ENCODE results near the gene KIAA1210. TPM values are rescaled to one million over a fixed set of nuclear protein-coding genes. Genes with fewer than 3 reads are reported as not detected.
"Not testable (repeated sequence)": the region's sequence is repeated elsewhere in the genome, so short reads cannot be mapped to it uniquely, and the experiment has no call there.

The KIAA1210 gene
- total and polyA plus RNA-seq, 2 of the 13 experiments (the other 11 are each of a cell fraction or from before 2014, with no cell fraction given) = not detected

DNA sequence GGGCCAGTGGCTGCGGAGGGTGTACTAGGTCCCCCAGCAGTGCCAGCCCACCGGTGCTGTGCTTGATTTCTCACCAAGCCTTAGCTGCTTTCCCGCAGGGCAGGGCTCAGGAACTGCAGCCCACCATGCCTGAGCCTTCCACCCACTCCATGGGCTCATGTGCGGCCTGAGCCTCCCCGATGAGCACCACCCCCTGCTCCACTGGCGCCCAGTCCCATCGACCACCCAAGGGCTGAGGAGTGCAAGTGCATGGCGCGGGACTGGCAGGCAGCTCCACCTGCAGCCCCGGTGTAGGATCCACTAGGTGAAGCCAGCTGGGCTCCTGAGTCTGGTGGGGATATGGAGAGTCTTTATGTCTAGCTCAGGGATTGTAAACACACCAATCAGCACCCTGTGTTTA lies 98.0 kb downstream of the KIAA1210 start:
- H3K27ac ChIP-seq (ENCODE audit: extremely low read length, insufficient read depth, low read length); in situ Hi-C loops (cut with HindIII; ENCODE audit: extremely low pct_ligation_motif_present, low pct_unique_long_range_greater_than_20kb); H4K20me1 ChIP-seq (ENCODE audit: insufficient read depth, low read length); H2AFZ ChIP-seq (ENCODE audit: low read length); H3K4me3 ChIP-seq (replicated peaks in 1 of 3; ENCODE audit: insufficient read depth in 1 of 3, low read depth in 2 of 3, low read length in 3 of 3); H3K4me2 ChIP-seq (ENCODE audit: low read depth, low read length); H3K9me3 ChIP-seq (ENCODE audit: low read length); H3K9ac ChIP-seq (ENCODE audit: insufficient read depth, low read depth, low read length); FAIRE-seq; BruUV-seq (replicated peaks); POLR2A ChIA-PET; ATAC-seq; H3K79me2 ChIP-seq (ENCODE audit: insufficient read depth, low read length); H3K27me3 ChIP-seq (ENCODE audit: control insufficient read depth in 1 of 2, insufficient read depth in 2 of 2, low read length in 2 of 2); H3K4me1 ChIP-seq (ENCODE audit: insufficient read depth, low read length); H3K36me3 ChIP-seq (replicated peaks in 1 of 2; ENCODE audit: control insufficient read depth in 1 of 2, insufficient read depth in 2 of 2, low read length in 2 of 2); DNase-seq (ENCODE audit: low spot score); CTCF ChIA-PET (ENCODE audit: low intra/inter-chr PET ratio, low total read pairs); intact Hi-C loops (cut with micrococcal nuclease; ENCODE audit: unreplicated experiment): not testable (repeated sequence)
- WGBS (ENCODE audit: low lambda C conversion rate) = 47% methylated on average over 3 of the region's 10 CpGs

DNA sequence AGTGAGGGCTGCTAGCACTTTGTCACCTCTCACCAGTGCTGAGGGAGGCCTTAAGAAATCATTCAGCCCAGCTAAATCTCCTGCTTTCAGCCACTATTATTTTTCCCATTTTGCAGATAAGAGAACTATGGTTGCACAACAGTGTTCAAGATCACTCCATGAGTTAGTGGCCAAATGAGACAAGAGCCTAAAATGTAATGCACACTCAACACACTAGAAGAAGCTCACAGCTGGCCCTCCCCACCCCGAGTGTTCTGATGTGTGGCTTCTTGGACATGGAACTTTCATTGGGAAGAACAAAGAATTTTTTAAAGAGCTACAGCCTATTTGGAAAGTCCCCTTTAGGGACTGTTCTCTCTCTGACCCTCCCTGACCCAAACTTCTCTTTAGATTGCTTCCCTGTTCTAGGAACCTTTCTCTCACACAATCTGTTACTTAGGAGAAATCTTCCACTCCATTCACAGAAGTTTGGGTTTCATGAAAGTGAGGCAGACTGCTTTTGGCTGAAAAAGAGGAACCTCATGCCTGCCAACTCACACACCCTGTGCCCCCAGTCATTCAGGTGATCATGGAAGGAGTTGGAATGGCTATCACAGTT lies 98.8 kb downstream of the KIAA1210 start:
- BruUV-seq (replicated peaks) = no TSS peak
- no peaks in the 10 kb centered on the region for H3K4me1 ChIP-seq (ENCODE audit: insufficient read depth, low read length)
- no peaks in the 10 kb centered on the region for H3K79me2 ChIP-seq (ENCODE audit: insufficient read depth, low read length)
- no peak overlapping the region for H3K4me3 ChIP-seq (replicated peaks in 1 of 3; ENCODE audit: insufficient read depth in 1 of 3, low read depth in 2 of 3, low read length in 3 of 3)
- H4K20me1 ChIP-seq (ENCODE audit: insufficient read depth, low read length) = no peaks in the 10 kb centered on the region
- H3K36me3 ChIP-seq (replicated peaks in 1 of 2; ENCODE audit: control insufficient read depth in 1 of 2, insufficient read depth in 2 of 2, low read length in 2 of 2) = no peaks in the 10 kb centered on the region
- H2AFZ ChIP-seq (ENCODE audit: low read length) = no peak overlapping the region
- FAIRE-seq (no peak), DNase-seq (ENCODE audit: low spot score) (no peak), ATAC-seq (no peak)
- in situ Hi-C loops (cut with HindIII; ENCODE audit: extremely low pct_ligation_motif_present, low pct_unique_long_range_greater_than_20kb) (no loop called here), intact Hi-C loops (cut with micrococcal nuclease; ENCODE audit: unreplicated experiment) (no loop called here)
- 0% methylated on average over 1 of the region's 1 CpG for WGBS (ENCODE audit: low lambda C conversion rate)
- no peaks in the 10 kb centered on the region for H3K27me3 ChIP-seq (ENCODE audit: control insufficient read depth in 1 of 2, insufficient read depth in 2 of 2, low read length in 2 of 2)
- POLR2A ChIA-PET = no interaction called here
- H3K27ac ChIP-seq (ENCODE audit: extremely low read length, insufficient read depth, low read length) = no peak overlapping the region
- H3K9me3 ChIP-seq (ENCODE audit: low read length) = no peaks in the 10 kb centered on the region
- no peak overlapping the region for H3K9ac ChIP-seq (ENCODE audit: insufficient read depth, low read depth, low read length)
- H3K4me2 ChIP-seq (ENCODE audit: low read depth, low read length) = no peak overlapping the region
- no peak for TF ChIP-seq ZSCAN9 (CRISPR knock-in tag; IDR thresholded peaks at IDR 0.05; ENCODE audit: borderline replicate concordance)
- no peak for TF ChIP-seq ZSCAN25 (CRISPR knock-in tag; IDR thresholded peaks at IDR 0.05)
- CTCF ChIA-PET (ENCODE audit: low intra/inter-chr PET ratio, low total read pairs) = no interaction called here

Other genes starting within 250 kb of the KIAA1210 start
- 11.6 and 13.3 TPM in 2 replicates for gene LONRF3, start 153.2 kb downstream of the KIAA1210 start, total RNA-seq (2016; rRNA removed; fragmentation: Illumina TruSeq; extraction: Trizol)
- 4.8 and 5.5 TPM in 2 replicates for gene LONRF3, start 153.2 kb downstream of the KIAA1210 start, polyA plus RNA-seq (2011; rRNA removed)
- gene CT47C1, start 54.8 kb downstream of the KIAA1210 start, total RNA-seq (2016; rRNA removed; fragmentation: Illumina TruSeq; extraction: Trizol) = not detected in 2 replicates
- not detected in 2 replicates for gene CT47C1, start 54.8 kb downstream of the KIAA1210 start, polyA plus RNA-seq (2011; rRNA removed)
- gene PGRMC1, start 108.5 kb upstream of the KIAA1210 start, total RNA-seq (2016; rRNA removed; fragmentation: Illumina TruSeq; extraction: Trizol) = 75.8 and 124 TPM in 2 replicates
- 42.2 and 44.7 TPM in 2 replicates for gene PGRMC1, start 108.5 kb upstream of the KIAA1210 start, polyA plus RNA-seq (2011; rRNA removed)